Measurements from ENCODE around the gene SLC51B.

GRCh38 chr15:65100442-65100841 lies 55.3 kb downstream of the SLC51B start:
- TF ChIP-seq POLR2AphosphoS5 (IDR thresholded peaks at IDR 0.05; ENCODE audit: low read depth, low read length) = no peak
- TF ChIP-seq SIN3A (IDR thresholded peaks at IDR 0.05; ENCODE audit: borderline replicate concordance, insufficient read depth, low read length) = no peak
- no peak for TF ChIP-seq TAF1 (IDR thresholded peaks at IDR 0.05; ENCODE audit: borderline replicate concordance, insufficient read depth, low read length)
- no peak for TF ChIP-seq FOXP2 (optimal IDR thresholded peaks at IDR 0.05; ENCODE audit: borderline replicate concordance, extremely low read depth, extremely low read length, insufficient read depth)
- no peak for TF ChIP-seq REST (IDR thresholded peaks at IDR 0.05; ENCODE audit: insufficient read depth in 1 of 2, low read depth in 2 of 2, low read length in 2 of 2)
